ENCODE measurements around the gene IFNGR2.
"Not testable (repeated sequence)": the region's sequence is repeated elsewhere in the genome, so short reads cannot be mapped to it uniquely, and the experiment has no call there.

Gene IFNGR2

DNA sequence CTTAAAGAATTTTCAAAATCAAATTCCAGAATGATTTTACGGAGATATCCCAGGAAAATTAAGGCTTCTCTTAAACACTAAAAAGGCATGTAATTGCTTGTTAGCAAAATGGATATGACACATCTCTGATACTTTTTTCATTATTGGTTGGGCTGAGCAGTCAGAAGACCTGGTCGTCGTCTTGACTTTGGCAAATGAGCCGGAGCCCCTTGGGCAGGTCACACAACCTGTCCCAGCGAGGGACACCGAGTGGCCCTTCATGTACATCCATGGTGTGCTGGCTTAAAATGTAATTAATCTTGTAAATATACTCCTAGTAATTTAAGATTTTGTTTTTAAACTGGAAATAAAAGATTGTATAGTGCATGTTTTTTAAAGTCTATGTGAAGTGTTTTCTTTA is 33.9 kb downstream of the IFNGR2 start:
- DNase-seq (ENCODE audit: low spot score) = no peak

DNA sequence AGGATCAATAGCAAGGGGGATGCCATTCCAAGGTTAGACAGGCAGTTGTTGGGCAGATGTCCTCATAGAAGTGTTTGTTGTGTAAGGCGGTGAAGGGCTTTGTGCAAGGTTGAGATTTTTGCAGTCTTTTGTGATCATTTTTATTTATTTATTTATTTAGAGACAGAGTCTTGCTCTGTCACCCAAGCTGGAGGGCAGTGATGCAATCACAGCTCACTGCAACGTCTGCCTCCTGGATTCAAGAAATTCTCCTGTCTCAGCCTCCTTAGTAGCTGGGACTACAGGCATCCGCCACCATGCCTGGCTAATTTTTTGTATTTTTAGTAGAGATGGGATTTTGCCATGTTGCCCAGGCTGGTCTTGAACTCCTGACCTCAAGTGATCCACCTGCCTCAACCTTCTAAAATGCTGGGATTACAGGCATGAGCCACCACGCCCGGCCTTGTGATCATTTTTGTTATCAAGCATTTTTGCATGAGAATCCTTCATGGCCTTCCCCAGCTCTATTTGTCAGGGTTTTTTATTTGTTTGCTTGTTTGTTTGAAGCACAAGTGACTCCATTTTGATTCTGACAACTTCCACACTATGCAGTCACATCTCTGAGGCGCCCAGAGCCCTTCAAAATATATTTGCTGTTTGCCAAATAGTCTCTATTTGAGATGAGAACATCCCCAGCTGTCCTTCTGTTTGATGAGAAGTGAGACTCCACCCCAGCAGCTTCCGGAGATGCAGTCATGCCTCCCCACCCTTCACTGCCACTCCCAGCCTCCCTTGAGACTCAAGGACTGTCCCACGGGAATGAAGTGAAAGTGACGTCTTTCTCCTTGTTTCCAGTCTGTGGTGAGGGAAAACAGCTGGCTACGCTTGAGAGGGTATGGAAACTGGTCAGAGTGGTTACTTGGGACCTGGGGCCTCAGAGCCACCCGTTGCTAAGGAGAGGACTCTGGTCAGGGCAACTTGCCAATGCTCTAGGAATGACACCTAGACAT is 38.6 kb downstream of the IFNGR2 start:
- DNase-seq (ENCODE audit: low spot score) = peak; percentile 77

DNA sequence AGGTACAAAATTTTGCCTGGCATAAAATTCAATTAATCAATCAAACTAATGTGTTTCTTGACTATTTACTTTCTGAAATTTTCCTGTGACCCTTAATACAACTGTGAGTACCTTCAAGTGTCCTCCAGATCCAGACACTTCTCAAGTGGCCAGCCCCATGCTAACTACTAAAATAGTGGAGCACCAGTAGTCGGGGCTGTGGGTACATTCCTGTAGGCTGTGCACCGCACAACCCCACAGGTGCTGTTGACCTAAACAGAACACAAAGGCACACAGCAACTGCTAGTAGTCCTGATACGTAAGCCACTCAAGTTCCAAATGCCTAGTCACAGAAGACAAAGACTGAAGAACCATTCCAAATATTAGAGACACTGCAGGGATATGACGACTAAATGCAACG is 40.0 kb downstream of the IFNGR2 start:
- DNase-seq (ENCODE audit: low spot score) = no peak

DNA sequence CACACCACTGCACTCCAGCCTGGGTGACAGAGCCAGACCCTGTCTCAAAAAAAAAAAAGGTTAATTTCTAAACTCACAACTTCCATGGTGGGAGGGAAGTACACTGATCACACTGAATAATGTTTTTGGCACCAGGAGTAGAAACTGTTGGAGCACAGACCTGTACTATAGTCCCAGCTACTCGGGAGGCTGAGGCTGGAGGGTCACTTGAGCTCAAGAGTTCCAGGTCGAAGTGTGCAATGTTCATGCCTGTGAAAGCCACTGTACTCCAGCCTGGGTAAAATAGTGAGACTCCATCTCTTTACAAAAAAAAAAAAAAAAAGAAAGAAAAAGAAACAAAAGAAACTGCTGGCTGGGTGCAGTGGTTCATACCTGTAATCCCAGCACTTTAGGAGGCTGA is 41.3 kb downstream of the IFNGR2 start:
- no peak for DNase-seq (ENCODE audit: low spot score)

DNA sequence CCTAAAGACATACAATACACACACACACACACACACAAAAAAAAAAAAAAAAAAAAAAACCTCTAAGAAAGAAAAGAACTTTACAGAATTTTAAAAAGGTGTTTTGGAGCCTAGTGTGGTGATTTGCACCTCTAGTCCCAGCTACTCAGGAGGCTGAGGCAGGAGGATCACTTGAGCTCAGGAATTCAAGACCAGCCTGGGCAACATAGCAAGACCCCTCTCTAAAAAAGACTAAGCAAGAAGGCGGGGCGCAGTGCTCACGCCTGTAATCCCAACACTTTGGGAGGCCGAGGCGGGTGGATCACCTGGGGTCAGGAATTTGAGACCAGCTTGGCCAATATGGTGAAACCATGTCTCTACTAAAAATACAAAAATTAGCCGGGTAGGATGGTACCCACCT is 43.4 kb downstream of the IFNGR2 start:
- not testable (repeated sequence) for DNase-seq (ENCODE audit: low spot score)

DNA sequence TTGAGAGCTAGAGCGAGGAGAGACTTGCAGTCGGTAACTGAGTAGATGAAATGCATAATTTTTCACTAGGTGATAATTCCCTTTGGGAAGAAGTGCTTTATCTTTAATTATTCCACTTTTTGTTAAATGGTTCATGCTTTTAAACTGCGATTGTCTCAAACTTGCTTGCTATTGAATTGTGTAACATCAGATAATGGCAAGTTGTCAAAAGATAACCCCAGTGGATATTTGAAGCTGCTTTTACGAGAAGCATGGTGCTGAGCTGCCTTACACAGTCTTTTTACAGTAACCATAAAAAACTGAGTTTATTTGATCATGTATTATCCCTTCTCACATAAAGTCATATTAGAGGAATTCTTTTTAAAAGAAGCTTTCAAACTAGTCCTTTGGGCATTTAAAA is 46.4 kb downstream of the IFNGR2 start:
- DNase-seq (ENCODE audit: low spot score) = no peak

DNA sequence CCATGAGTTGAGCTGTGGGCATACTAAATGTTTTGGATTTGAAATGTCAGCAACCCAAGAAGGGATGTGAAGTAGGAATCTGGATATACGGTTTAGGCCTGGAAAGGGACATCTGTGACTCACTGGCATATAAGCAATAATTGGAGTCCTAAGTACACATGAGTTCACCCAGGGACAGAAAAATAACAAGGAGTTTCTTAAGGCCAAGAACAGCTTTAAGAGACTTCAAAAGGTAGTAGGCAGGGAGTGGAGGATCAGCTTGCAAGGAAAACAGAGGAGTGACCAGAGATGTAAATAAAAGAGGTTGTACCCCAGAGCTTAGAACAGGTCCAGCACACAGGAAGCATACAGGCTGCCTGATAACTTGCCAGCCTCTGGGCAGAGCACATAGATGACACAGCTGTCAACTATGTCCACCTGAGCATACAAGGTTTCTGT is 48.4 kb downstream of the IFNGR2 start:
- no peak for DNase-seq (ENCODE audit: low spot score)

DNA sequence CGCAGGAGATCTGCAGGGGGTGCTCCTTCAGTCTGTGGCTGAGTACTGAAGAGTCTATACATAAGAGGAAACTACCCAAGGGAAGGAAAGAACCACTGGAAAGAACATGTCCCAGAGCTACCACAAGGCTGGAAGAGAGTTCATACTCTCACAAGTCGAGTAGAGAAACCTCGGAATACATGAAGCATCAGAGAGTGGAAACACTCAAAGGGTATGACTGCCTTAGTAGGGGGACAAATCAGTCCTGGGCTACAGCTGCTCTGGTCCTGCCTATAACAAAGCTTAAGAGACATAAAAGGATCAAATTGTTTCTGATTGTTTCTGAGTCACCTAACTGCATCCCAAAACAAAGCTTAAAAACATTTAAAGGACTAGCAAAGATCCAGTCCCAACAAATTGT is 49.1 kb downstream of the IFNGR2 start:
- no peak for DNase-seq (ENCODE audit: low spot score)

DNA sequence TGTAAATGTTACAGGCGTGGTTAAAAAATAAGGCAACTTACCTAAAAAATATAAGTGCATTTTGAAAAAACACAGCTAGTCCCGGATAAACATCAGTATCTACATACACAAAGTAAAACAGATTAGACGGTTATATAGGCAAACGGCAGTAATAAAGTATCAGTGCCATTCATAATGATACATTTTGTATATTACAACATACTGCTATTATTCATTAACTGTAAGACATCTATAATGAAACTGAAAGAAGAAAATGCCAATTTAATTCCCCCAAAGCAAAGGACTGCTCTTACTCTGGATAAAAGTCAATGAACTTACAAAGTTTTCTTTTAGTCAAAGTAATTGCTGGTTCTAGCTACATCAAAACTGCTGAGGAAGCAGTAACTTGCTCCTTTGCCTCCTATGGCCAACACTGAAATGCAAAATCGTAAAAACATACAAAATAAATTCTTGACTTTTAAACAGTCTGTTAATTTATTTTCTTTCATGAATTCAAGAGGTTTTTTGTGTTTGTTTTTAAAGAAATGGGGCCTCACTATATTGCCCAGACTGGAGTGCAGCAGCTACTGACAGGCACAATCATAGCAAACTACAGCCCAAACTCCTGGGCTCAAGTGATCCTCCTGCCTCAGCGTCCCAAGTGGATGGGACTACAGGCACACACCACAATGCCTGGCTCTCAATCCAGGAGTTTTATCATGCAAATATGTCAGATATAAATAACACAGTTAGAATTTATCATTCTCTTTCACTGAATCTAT is 52.7 kb downstream of the IFNGR2 start:
- no peak for DNase-seq (ENCODE audit: low spot score)

DNA sequence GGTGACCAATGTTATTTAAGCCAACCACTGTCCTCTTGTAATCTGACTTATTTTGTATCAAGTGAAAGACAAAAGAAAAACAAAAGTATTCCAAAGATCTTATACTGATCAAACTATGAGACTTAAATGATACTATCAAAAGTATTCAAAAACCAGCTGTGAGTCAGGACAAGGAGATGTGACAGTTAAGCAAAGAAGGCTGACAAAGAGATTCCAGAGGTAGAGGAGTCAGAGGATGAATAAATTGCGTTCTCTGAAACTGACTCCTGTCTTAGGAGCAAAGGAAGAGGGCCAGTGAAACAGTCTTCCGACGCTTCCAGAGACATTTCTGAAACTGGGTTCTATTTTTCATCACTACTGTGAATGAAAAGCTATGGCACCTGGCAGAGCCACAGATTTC is 55.6 kb downstream of the IFNGR2 start:
- DNase-seq (ENCODE audit: low spot score) = no peak

DNA sequence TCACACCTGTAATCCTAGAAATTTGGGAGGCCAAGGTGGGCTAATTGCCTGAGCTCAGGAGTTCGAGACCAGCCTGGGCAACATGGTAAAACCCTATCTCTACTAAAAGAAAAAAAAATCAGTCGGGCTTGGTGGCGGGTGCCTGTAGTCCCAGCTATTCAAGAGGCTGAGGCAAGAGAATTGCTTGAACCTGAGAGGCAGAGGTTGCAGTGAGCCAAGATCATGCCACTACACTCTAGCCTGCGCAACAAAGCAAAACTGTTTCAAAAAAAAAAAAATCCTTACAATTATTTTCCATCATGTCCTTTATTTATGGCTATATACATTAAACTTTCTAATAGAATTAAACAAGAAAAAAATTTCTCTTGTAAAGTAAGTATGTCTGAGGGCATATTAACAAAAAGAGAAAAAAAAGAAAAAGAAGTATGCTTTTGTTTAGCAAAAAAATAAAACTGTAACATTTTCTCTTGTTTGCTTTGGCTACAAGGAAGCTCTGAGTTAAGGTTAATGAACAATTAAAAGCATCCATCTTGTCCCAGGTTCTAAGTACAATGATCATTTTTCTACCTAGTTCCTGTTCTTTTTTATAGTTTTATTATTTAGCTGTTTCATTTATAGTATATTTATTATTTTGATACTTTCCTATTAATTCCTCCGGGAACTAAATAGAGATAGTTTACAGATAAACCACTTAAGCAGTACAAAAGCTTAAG is 58.5 kb downstream of the IFNGR2 start:
- DNase-seq (ENCODE audit: low spot score) = no peak

DNA sequence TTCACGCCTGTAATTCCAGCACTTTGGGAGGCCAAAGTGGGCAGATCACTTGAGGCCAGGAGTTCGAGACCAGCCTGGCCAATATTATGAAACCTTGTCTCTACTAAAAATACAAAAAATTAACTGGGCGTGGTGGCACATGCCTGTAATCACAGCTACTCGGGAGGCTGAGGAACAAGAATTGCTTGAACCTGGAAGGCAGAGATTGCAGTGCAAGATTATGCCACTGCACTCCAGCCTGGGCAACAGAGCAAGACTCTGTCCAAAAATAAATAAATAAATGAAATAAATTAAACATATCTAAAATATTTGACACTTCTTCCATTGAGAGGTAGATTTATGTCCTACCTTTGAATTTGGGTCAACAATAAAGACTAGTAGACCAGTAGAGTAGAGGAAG is 66.0 kb downstream of the IFNGR2 start:
- DNase-seq (ENCODE audit: low spot score) = not testable (repeated sequence)

DNA sequence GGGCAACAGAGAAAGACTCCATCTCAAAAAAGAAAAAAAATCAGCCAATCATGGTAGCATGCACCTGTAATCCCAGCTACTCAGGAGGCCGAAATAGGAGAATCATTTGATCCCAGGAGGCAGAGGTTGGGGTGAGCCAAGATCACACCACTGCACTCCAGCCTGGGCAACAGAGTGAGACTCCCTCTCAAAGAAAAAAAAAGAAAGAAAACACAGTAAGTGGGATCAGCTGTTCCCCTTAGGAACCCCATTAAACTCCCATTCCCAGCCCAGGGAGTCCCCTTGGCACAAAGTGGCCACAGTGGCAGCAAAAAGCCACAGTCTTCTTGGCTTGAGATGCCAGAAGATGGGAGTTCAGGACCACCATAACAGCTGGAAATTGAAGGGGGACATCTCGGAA is 67.5 kb downstream of the IFNGR2 start:
- DNase-seq (ENCODE audit: low spot score) = no peak

DNA sequence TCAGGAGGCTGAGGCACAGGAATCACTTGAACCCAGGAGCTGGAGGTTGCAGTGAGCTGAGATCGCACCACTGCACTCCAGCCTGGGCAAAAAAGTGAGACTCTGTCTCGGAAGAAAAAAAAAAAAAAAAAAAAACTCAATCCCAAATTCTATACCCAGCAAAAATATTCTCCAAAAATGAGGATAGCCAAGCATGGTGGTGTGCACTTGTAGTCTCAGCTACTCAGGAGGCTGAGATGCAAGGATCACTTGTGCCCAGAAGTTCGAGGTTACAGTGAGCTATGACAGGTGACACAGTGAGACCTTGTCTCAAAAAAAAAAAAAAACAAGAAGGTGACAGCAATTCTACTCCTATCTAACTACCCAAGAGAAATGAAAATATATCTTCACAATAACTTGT is 70.1 kb downstream of the IFNGR2 start:
- no peak for DNase-seq (ENCODE audit: low spot score)

DNA sequence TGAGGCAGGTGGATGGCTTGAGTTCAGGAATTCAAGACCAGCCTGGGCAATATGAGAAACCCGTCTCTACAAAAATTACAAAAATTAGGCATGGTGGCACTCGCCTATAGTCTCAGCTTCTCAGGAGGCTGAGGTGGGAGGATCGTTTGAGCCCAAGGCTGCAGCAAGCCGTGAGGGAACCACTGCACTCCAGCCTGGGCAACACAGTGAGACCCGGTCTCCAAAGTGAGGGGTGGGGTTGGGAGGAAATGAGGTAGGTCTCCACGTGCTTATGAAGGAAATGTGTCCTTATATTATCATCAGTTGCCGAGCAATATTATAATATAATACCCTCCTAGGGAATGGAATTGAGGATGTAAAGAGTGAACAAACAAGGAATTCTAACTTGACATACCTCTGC is 73.9 kb downstream of the IFNGR2 start:
- DNase-seq (ENCODE audit: low spot score) = no peak

DNA sequence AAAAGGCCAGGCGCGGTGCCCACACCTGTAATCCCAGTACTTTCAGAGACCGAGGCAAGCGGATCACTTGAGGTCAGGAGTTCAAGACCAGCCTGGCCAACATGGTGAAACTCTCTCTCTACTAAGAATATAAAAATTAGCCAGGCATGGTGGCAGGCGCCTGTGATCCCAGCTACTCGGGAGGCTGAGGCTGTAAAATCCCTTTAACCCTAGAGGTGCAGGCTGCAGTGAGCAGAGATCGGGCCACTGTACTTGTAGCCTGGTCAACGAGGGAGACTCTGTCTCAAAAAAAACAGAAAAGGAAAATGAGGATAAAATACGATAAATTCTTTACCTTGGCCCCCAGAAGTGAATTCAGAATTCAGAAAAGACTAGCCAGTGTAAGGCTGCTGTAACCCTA is 75.0 kb downstream of the IFNGR2 start:
- no peak for DNase-seq (ENCODE audit: low spot score)

DNA sequence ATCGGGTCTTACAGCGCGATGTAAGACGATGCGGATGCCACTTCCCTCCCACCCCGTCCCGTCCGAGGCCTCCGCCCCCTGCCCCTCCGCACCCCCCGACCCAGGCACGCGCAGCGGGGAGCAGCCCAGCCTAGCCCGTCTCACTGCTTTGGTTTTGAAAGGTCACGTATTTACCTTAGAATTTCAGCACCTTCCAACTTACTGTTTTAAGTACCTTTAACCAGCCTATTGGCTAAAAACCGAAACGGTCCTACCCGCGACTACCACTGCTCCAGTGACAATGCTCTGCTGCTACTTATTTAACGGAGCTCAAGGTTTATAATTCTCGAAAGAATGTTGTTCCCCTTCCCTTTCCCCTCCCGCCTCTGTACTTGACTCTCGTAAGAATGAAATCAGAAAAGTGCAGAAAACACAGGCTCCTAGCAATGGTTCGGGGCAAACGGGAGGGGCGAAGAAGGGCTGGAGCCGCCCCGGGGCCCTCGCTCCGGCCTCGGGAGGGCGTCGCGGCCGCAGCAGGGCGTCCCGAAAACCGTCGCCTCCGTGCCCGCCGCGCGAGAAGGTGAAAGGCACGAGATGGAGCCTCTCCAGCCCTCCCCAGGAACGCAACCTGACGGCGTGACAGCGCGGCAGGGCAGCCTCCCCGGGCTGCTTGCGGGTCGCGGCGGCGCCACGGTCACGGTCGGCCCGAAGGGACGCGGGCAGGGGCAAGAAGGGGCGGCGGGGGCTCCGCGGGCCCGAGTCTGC is 75.9 kb downstream of the IFNGR2 start:
- peak; percentile 70 for DNase-seq (ENCODE audit: low spot score)

DNA sequence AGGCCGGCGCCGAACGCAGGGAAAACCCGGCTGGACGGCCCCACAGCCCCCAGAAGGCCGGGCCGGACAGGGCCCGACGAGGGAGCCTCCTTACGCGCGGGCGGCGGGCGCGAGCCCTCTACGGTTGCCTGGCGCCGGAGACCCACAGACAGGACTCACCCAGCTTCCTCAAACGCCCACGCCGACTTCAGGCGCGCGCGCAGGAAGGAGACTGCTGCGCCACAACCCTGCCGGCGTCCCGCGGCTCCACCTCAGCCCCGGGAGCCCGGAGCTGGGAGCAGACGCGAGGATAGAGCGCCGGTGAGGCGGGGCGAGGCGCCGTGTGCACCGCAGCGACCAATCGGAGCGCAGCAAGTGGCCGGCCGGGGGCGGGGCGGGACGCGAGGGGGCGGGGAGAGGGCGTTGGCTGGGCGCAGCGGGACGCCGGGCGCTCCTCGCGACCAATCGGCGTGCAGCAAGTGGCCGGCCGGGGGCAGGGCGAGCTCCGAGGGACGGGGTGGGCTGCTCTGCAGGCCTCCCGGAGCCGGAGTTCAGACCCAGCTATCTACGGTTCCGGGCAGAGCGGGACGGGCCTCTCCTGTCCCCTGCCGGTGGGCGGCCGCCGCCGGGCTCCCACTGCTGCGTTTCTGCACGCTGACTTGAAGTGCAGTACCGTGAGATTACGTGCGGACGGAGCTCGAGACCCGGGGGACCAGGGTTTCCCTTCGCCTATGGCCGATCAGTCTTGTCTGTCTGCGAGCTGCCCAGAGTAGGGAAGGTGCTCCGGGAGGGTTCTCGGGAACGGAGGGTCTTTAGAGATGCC is 76.7 kb downstream of the IFNGR2 start, which contains the start of gene TMEM50B:
TSS of gene TMEM50B (minus strand) at position 296 of the 802 bp plus-strand sequence. CDS start 11,089 bp downstream, outside the sequence.
- DNase-seq (ENCODE audit: low spot score) = peak; percentile 99

DNA sequence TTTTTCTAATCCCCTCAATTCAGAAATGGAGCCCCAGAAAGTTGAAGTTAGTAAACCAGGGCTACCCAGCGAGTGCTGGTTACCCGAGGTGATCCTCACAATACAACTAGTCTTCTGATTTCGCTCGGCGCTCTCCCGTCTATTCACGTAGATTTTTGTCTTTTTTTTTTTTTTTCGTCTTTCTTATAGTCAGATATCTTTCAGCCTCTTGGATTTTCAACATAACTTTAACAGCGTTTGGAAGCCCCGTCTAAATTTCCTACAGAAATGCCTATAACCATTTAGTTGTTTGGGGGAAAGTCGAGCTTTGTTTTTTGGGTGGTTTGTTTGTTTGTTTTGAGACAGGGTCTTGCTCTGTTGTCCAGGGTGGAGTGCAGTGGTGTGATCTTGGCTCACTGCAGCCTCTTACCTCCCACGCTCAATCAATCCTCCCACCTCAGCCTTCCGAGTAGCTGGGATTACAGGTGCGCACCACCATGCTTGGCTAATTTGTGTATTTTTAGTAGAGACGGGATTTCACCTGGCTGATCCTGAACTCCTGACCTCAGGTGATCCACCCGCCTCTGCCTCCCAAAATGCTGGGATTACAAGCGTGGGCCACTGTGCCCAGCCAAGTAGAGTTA is 77.4 kb downstream of the IFNGR2 start:
- DNase-seq (ENCODE audit: low spot score) = no peak

DNA sequence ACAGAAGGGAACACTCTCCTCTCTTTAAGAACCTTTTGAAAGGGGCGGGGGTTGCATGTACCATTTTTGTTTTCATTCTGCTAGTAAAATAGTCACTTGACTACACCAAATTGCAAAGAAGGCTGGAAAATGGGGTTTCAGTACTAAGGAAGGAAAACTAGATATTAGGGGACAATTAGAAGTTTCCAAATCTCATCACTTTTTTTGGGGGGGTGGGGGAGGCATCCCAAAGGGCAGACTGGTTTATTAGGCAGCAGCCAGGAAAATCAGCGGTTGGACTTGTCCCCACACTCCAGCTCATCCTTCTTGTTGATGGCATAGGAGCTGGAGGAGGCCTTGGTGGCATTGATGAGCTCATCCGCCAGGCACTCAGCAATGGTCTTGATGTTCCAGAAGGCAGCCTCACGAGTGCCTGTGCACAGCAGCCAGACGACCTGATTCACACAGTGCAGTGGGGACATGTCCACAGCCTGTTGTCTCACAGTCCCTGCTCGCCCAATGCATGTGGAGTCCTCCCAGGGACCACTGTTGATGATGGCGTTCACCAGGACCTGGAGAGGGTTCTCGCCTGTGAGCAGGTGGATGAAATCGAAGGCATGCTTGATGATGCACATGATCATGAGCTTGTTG is 78.2 kb downstream of the IFNGR2 start:
- DNase-seq (ENCODE audit: low spot score) = no peak

All from GM03348 (cell line).